HEK293 (cell line): ENCODE results near the gene CADPS2.

Experiments used
- CTCF ChIA-PET: fragments of 350-600 bp; formaldehyde crosslinking; extraction: SDS; loops from one replicate; lab custom pipeline; 2021; ENCODE audit warnings: antibody characterized with exemption; lab: Yijun Ruan, JAX
- POLR2A ChIA-PET: fragments of 300-600 bp; formaldehyde crosslinking; extraction: SDS; loops from one replicate; lab custom pipeline; 2020; ENCODE audit warnings: antibody characterized with exemption, inconsistent platforms; lab: Yijun Ruan, JAX
- H3K27ac ChIP-seq: fragments of 200-500 bp; sonication (Bioruptor generic); 2 replicates; pipeline ENCODE4 v1.5.1; 2014; ENCODE audit warnings: low read depth, low read length, control low read depth, inconsistent platforms; ENCODE audit errors: extremely low read depth
- H3K36me3 ChIP-seq, 2 experiments: fragments of 200-500 bp in 1 of 2; sonication (Bioruptor generic) in 1 of 2; 1 replicate in 1 of 2; 2 replicates in 1 of 2; pipeline ENCODE4 v1.5.1; 2014 to 2017; ENCODE audit warnings: inconsistent platforms in 2 of 2, low read length in 2 of 2; ENCODE audit not compliant: control insufficient read depth in 2 of 2, insufficient read depth in 1 of 2
- H3K4me1 ChIP-seq: fragments of 200-500 bp; sonication (Bioruptor generic); 2 replicates; pipeline ENCODE4 v1.5.1; 2014; ENCODE audit warnings: mild to moderate bottlenecking, low read length, inconsistent platforms; ENCODE audit not compliant: control insufficient read depth, insufficient read depth
- H3K4me3 ChIP-seq: 2 replicates; pipeline ENCODE4 v1.5.1; 2011; ENCODE audit warnings: low read depth, mild to moderate bottlenecking, control low read depth, low read length, moderate library complexity
- H3K9me3 ChIP-seq: fragments of 200-500 bp; sonication (Bioruptor generic); 2 replicates; pipeline ENCODE4 v1.5.1; 2014; ENCODE audit warnings: low read depth, low read length, inconsistent platforms; ENCODE audit not compliant: control insufficient read depth, insufficient read depth
- GFI1B ChIP-seq: fragments of 450-650 bp; formaldehyde crosslinking; IDR thresholded peaks from 2 replicates; pipeline ENCODE4 v1.5.1; 2016; ENCODE audit warnings: missing biosample characterization, missing genetic modification characterization
- GLI2 ChIP-seq: fragments of 450-650 bp; formaldehyde crosslinking; IDR thresholded peaks from 2 replicates; pipeline ENCODE4; 2017; ENCODE audit warnings: missing biosample characterization, missing genetic modification characterization, low read depth, borderline replicate concordance
- GLIS2 ChIP-seq: fragments of 450-650 bp; formaldehyde crosslinking; IDR thresholded peaks from 2 replicates; pipeline ENCODE4 v1.5.1; 2016; ENCODE audit warnings: missing biosample characterization, missing genetic modification characterization
- HOXD13 ChIP-seq: sonication (generic); formaldehyde crosslinking; IDR thresholded peaks from 2 replicates; pipeline ENCODE4 v1.8.0; 2022; ENCODE audit warnings: missing genetic modification reagents, borderline replicate concordance
- OVOL3 ChIP-seq: fragments of 450-650 bp; formaldehyde crosslinking; IDR thresholded peaks from 2 replicates; pipeline ENCODE4 v1.5.1; 2016; ENCODE audit warnings: missing biosample characterization, missing genetic modification characterization
- REST ChIP-seq: fragments of 450-650 bp; formaldehyde crosslinking; IDR thresholded peaks from 2 replicates; pipeline ENCODE4 v1.5.1; 2016; ENCODE audit warnings: missing biosample characterization, missing genetic modification characterization
- SCRT2 ChIP-seq: fragments of 450-650 bp; formaldehyde crosslinking; IDR thresholded peaks from 2 replicates; pipeline ENCODE4 v1.5.1; 2016; ENCODE audit warnings: missing biosample characterization, missing genetic modification characterization
- SP2 ChIP-seq: fragments of 450-650 bp; formaldehyde crosslinking; IDR thresholded peaks from 2 replicates; pipeline ENCODE4 v1.5.1; 2016; ENCODE audit warnings: missing biosample characterization, missing genetic modification characterization
- SP7 ChIP-seq: fragments of 450-650 bp; formaldehyde crosslinking; IDR thresholded peaks from 2 replicates; pipeline ENCODE4 v1.5.1; 2016; ENCODE audit warnings: missing biosample characterization, missing genetic modification characterization
- YY2 ChIP-seq: fragments of 450-650 bp; formaldehyde crosslinking; IDR thresholded peaks from 2 replicates; pipeline ENCODE4 v1.5.1; 2016; ENCODE audit warnings: missing biosample characterization, missing genetic modification characterization
- ZBTB48 ChIP-seq: fragments of 450-650 bp; formaldehyde crosslinking; IDR thresholded peaks from 2 replicates; pipeline ENCODE4 v1.5.1; 2016; ENCODE audit warnings: missing biosample characterization, missing genetic modification characterization
- ZNF10 ChIP-seq: fragments of 450-650 bp; formaldehyde crosslinking; IDR thresholded peaks from 2 replicates; pipeline ENCODE4 v1.5.1; 2017; ENCODE audit warnings: missing biosample characterization, missing genetic modification characterization
- ZNF146 ChIP-seq: fragments of 450-650 bp; formaldehyde crosslinking; IDR thresholded peaks from 2 replicates; pipeline ENCODE4 v1.5.1; 2016; ENCODE audit warnings: missing biosample characterization, missing genetic modification characterization
- ZNF148 ChIP-seq: fragments of 450-650 bp; formaldehyde crosslinking; IDR thresholded peaks from 2 replicates; pipeline ENCODE4 v1.5.0; 2017; ENCODE audit warnings: missing biosample characterization, missing genetic modification characterization, borderline replicate concordance
- ZNF2 ChIP-seq: fragments of 450-650 bp; formaldehyde crosslinking; IDR thresholded peaks from 2 replicates; pipeline ENCODE4 v1.5.1; 2016; ENCODE audit warnings: missing biosample characterization, missing genetic modification characterization
- ZNF221 ChIP-seq: fragments of 450-650 bp; formaldehyde crosslinking; IDR thresholded peaks from 2 replicates; pipeline ENCODE4 v1.5.1; 2017; ENCODE audit warnings: missing biosample characterization, missing genetic modification characterization, borderline replicate concordance
- ZNF280D ChIP-seq: fragments of 450-650 bp; formaldehyde crosslinking; IDR thresholded peaks from 2 replicates; pipeline ENCODE4 v1.5.1; 2016; ENCODE audit warnings: missing biosample characterization, missing genetic modification characterization
- ZNF350 ChIP-seq: fragments of 450-650 bp; formaldehyde crosslinking; IDR thresholded peaks from 2 replicates; pipeline ENCODE4 v1.5.0; 2017; ENCODE audit warnings: missing biosample characterization, mild to moderate bottlenecking, missing genetic modification characterization
- ZNF571 ChIP-seq: fragments of 450-650 bp; formaldehyde crosslinking; IDR thresholded peaks from 2 replicates; pipeline ENCODE4 v1.5.0; 2017; ENCODE audit warnings: missing biosample characterization, missing genetic modification characterization
- ZNF580 ChIP-seq: fragments of 450-650 bp; formaldehyde crosslinking; IDR thresholded peaks from 2 replicates; pipeline ENCODE4 v1.5.1; 2016; ENCODE audit warnings: missing biosample characterization, missing genetic modification characterization
- ZNF623 ChIP-seq: fragments of 450-650 bp; formaldehyde crosslinking; IDR thresholded peaks from 2 replicates; pipeline ENCODE4 v1.5.1; 2016; ENCODE audit warnings: missing biosample characterization, missing genetic modification characterization
- ZNF624 ChIP-seq: fragments of 450-650 bp; formaldehyde crosslinking; IDR thresholded peaks from 2 replicates; pipeline ENCODE4 v1.5.1; 2017; ENCODE audit warnings: missing biosample characterization, missing genetic modification characterization
- ZNF629 ChIP-seq: fragments of 450-650 bp; formaldehyde crosslinking; IDR thresholded peaks from 2 replicates; pipeline ENCODE4 v1.5.1; 2017; ENCODE audit warnings: missing biosample characterization, missing genetic modification characterization
- ZNF677 ChIP-seq: fragments of 450-650 bp; IDR thresholded peaks from 2 replicates; pipeline ENCODE4 v1.5.0; 2018; ENCODE audit warnings: missing biosample characterization, mild to moderate bottlenecking, missing genetic modification characterization, moderate library complexity
- ZSCAN16 ChIP-seq: fragments of 450-650 bp; formaldehyde crosslinking; IDR thresholded peaks from 2 replicates; pipeline ENCODE4 v1.5.1; 2016; ENCODE audit warnings: missing biosample characterization, missing genetic modification characterization
- ZSCAN5A ChIP-seq: fragments of 450-650 bp; formaldehyde crosslinking; IDR thresholded peaks from 2 replicates; pipeline ENCODE4 v1.5.1; 2016; ENCODE audit warnings: missing biosample characterization, missing genetic modification characterization

CADPS2 gene

GRCh38 chr7:122886357-122887081, at the start of gene CADPS2:
Gene CADPS2 (minus strand): TSS chr7:122886460. CDS start chr7:122886337, 123 bp downstream.
- H3K36me3 ChIP-seq = no peaks in the 10 kb centered on the region
- H3K27ac ChIP-seq = peak within 1 kb of the TSS; percentile 95
- H3K4me1 ChIP-seq = peaks cover 23% of the 10 kb centered on the region
- H3K4me3 ChIP-seq = peak within 1 kb of the TSS; percentile 75
- CTCF ChIA-PET = interaction anchor here (0.5 to 0.7 kb wide), 3 partner anchors 167 to 1441 kb away, joined by 3 to 5 read pairs (median 3); no protein-coding TSS in a partner anchor
- POLR2A ChIA-PET = interaction anchor here (0.6 kb wide), 1 partner anchor 629 kb away, joined by 3 read pairs; no protein-coding TSS in a partner anchor
- H3K9me3 ChIP-seq = no peaks in the 10 kb centered on the region
- TF ChIP-seq REST (no peak), YY2 (tag by site-specific recombination) (no peak), ZNF623 (tag by site-specific recombination) (no peak), GLIS2 (peak; percentile 66), ZNF571 (no peak), SP7 (tag by site-specific recombination) (no peak), SCRT2 (tag by site-specific recombination) (peak; percentile 100), OVOL3 (tag by site-specific recombination) (no peak), ZBTB48 (tag by site-specific recombination) (peak; percentile 36; the same call in 1 of the 2 replicates), ZNF629 (tag by site-specific recombination) (no peak), GFI1B (tag by site-specific recombination) (no peak), GLI2 (tag by site-specific recombination) (no peak), ZNF280D (no peak), ZSCAN16 (tag by site-specific recombination) (0 out of 2 replicates have a peak, but pooled peaks have one; percentile 32), HOXD13 (CRISPR knock-in tag) (no peak), ZNF624 (tag by site-specific recombination) (no peak), ZNF677 (tag by site-specific recombination) (no peak), ZNF148 (no peak), ZNF10 (tag by site-specific recombination) (no peak), ZNF350 (tag by site-specific recombination) (no peak), ZNF580 (tag by site-specific recombination) (no peak), ZNF221 (no peak), ZNF146 (tag by site-specific recombination) (no peak), ZNF2 (no peak), SP2 (tag by site-specific recombination) (peak; percentile 52), ZSCAN5A (tag by site-specific recombination) (no peak)
